Panc1 (cell line): ENCODE data around the gene CCDC12. TPM values are rescaled to one million over a fixed set of nuclear protein-coding genes. Genes with fewer than 3 reads are reported as not detected.

Experiments used
- ATAC-seq: fragments of 200-7000 bp; cut with Tn5 transposase; 2 replicates; pipeline ENCODE4 v1.9.1; 2020; ENCODE audit warnings: mild to moderate bottlenecking, moderate library complexity
- BruUV-seq: library from RNA; stranded (reverse); fragments of 400-500 nt; replicated peaks from 2 replicates; lab custom pipeline; 2021; lab: Mats Ljungman, UMichigan
- CTCF ChIA-PET: fragments of 300-600 bp; sonication (Branson Sonifier 250); formaldehyde crosslinking; loops from one replicate; lab custom pipeline; 2022; ENCODE audit warnings: antibody characterized with exemption; lab: Charles Lee
- POLR2A ChIA-PET: fragments of 300-600 bp; sonication (Branson Sonifier 250); formaldehyde crosslinking; loops from one replicate; lab custom pipeline; 2022; ENCODE audit warnings: antibody characterized with exemption; lab: Charles Lee
- DNase-seq: peaks from one replicate; pipeline ENCODE4 v3.0.0-alpha.2; 2010; ENCODE audit warnings: low read depth, low spot score
- H3K27ac ChIP-seq: 2 replicates; pipeline ENCODE4 v1.5.1; 2011; ENCODE audit warnings: mild to moderate bottlenecking, low read length, inconsistent platforms
- H3K27me3 ChIP-seq: fragments of 200-500 bp; sonication (Bioruptor generic); 2 replicates; pipeline ENCODE4 v1.6.0; 2014; ENCODE audit warnings: low read length, inconsistent platforms; ENCODE audit not compliant: control insufficient read depth, insufficient read depth
- H3K36me3 ChIP-seq: fragments of 200-500 bp; sonication (Bioruptor generic); 2 replicates; pipeline ENCODE4 v1.5.1; 2014; ENCODE audit warnings: inconsistent platforms, mild to moderate bottlenecking, low read length, moderate library complexity; ENCODE audit not compliant: control insufficient read depth, insufficient read depth
- H3K4me1 ChIP-seq: 2 replicates; pipeline ENCODE4 v1.5.1; 2011; ENCODE audit warnings: inconsistent platforms, mild to moderate bottlenecking, low read length, moderate library complexity; ENCODE audit not compliant: control insufficient read depth, insufficient read depth
- H3K4me3 ChIP-seq, 2 experiments: 2 replicates each; pipeline ENCODE4 v1.5.1; 2011 to 2012; ENCODE audit warnings: low read depth in 2 of 2, low read length in 2 of 2, mild to moderate bottlenecking in 2 of 2, inconsistent platforms in 1 of 2, moderate library complexity in 1 of 2
- H3K9me3 ChIP-seq: fragments of 200-500 bp; sonication (Bioruptor generic); 2 replicates; pipeline ENCODE4 v1.5.1; 2014; ENCODE audit warnings: low read depth, mild to moderate bottlenecking, inconsistent platforms, low read length, moderate library complexity; ENCODE audit not compliant: control insufficient read depth, insufficient read depth
- CTCF ChIP-seq: fragments of 450-650 bp; IDR thresholded peaks from 2 replicates; pipeline ENCODE4 v1.5.1; 2017; ENCODE audit warnings: mild to moderate bottlenecking
- POLR2AphosphoS5 ChIP-seq: IDR thresholded peaks from 2 replicates; pipeline ENCODE4 v1.6.1; 2012; ENCODE audit warnings: mild to moderate bottlenecking, low read depth, low read length, moderate library complexity
- SIN3A ChIP-seq: IDR thresholded peaks from 2 replicates; pipeline ENCODE4 v1.6.1; 2012; ENCODE audit warnings: low read depth, mild to moderate bottlenecking, low read length, moderate library complexity, borderline replicate concordance; ENCODE audit not compliant: insufficient read depth
- TCF7L2 ChIP-seq: IDR thresholded peaks from 2 replicates; pipeline ENCODE4 v1.6.1; 2011; ENCODE audit warnings: mild to moderate bottlenecking, low read depth, low read length, inconsistent platforms
- in situ Hi-C: cut with HindIII; loops from 2 replicates; pipeline ENCODE4 v1.10.0; 2016; ENCODE audit warnings: low sequenced_read_pairs, low pct_unique_long_range_greater_than_20kb
- intact Hi-C: fragments of 100-400 bp; cut with micrococcal nuclease; formaldehyde crosslinking; loops from one replicate; pipeline ENCODE4 v1.10.0; 2022; ENCODE audit not compliant: unreplicated experiment
- total RNA-seq: library from RNA; stranded (reverse); gene quantifications from one replicate; pipeline ENCODE4 v1.2.1, GENCODE V29; 2021; ENCODE audit not compliant: unreplicated experiment
- TF ChIP-seq, protein P1 (sequence below), 2 experiments: IDR thresholded peaks; 2 replicates each; pipeline ENCODE4 v1.6.1; 2011 to 2012; ENCODE audit warnings: low read depth in 2 of 2, control low read depth in 1 of 2, low read length in 1 of 2, mild to moderate bottlenecking in 1 of 2, moderate library complexity in 1 of 2; ENCODE audit not compliant: insufficient read depth in 1 of 2

The CCDC12 gene
- total RNA-seq, 1 experiment from 2014 or later = 35.5 TPM

DNA sequence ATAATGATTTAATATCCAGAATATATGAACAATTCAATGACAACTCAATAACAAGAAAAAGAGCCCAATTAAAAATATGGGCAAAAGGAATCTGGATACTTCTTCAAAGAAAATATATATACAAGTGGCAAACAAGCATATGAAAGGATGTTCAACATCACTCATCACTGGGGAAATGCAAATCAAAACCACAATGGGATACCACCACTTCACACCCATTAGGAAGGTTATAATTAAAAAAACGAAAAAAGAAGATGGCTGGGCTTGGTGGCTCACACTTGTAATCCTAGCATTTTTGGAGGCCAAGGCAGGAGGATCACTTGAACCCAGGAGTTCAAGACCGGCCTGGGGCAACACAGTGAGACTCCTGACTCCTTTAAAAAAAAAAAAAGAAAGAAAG, 4.1 kb downstream of the CCDC12 start:
- intact Hi-C loops = no loop called here
- H3K4me3 ChIP-seq = no peak overlapping the region
- H3K36me3 ChIP-seq = no peaks in the 10 kb centered on the region; the same call in none of the 2 replicates
- in situ Hi-C loops = no loop called here
- CTCF ChIA-PET = no interaction called here
- POLR2A ChIA-PET = interaction anchor here (0.7 kb wide), 1 partner anchor 1552 kb away, joined by 5 read pairs; no protein-coding TSS in a partner anchor
- H3K4me1 ChIP-seq = peaks cover 23% of the 10 kb centered on the region
- TF ChIP-seq TCF7L2 (no peak), CTCF (no peak), POLR2AphosphoS5 (no peak), SIN3A (no peak)
- TF ChIP-seq, protein P1, sequence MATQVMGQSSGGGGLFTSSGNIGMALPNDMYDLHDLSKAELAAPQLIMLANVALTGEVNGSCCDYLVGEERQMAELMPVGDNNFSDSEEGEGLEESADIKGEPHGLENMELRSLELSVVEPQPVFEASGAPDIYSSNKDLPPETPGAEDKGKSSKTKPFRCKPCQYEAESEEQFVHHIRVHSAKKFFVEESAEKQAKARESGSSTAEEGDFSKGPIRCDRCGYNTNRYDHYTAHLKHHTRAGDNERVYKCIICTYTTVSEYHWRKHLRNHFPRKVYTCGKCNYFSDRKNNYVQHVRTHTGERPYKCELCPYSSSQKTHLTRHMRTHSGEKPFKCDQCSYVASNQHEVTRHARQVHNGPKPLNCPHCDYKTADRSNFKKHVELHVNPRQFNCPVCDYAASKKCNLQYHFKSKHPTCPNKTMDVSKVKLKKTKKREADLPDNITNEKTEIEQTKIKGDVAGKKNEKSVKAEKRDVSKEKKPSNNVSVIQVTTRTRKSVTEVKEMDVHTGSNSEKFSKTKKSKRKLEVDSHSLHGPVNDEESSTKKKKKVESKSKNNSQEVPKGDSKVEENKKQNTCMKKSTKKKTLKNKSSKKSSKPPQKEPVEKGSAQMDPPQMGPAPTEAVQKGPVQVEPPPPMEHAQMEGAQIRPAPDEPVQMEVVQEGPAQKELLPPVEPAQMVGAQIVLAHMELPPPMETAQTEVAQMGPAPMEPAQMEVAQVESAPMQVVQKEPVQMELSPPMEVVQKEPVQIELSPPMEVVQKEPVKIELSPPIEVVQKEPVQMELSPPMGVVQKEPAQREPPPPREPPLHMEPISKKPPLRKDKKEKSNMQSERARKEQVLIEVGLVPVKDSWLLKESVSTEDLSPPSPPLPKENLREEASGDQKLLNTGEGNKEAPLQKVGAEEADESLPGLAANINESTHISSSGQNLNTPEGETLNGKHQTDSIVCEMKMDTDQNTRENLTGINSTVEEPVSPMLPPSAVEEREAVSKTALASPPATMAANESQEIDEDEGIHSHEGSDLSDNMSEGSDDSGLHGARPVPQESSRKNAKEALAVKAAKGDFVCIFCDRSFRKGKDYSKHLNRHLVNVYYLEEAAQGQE (IDR thresholded peaks at IDR 0.05; ENCODE audit: insufficient read depth in 1 of 2, low read depth in 2 of 2, low read length in 1 of 2) = no peak
- ATAC-seq = no peak
- no peaks in the 10 kb centered on the region for H3K9me3 ChIP-seq
- TSS peak; percentile 45 for BruUV-seq
- DNase-seq = no peak
- H3K27me3 ChIP-seq = no peaks in the 10 kb centered on the region
- H3K27ac ChIP-seq = no peak overlapping the region

DNA sequence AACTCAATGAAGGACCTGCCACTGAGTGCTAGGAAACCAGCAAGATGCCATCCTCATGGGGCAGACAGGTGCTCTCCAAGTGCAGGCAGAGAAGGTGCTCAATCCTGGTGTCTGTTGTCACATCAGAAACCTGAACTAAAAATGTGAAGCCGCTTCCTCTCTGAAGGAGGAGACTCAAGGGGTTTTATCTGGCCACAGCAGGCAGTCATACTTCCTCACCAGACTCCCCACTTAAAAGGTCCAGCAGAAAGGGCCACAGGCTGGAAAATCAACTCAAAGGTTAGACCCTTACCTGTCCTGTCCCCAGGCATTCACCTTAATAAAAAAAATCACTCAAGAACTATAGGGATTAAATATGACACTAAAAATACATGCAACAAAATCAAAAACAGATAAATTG, 4.8 kb downstream of the CCDC12 start:
- in situ Hi-C loops (no loop called here), intact Hi-C loops (no loop called here)
- Histone ChIP-seq H3K36me3 (no peaks in the 10 kb centered on the region; the same call in none of the 2 replicates), H3K4me1 (peaks cover 25% of the 10 kb centered on the region), H3K4me3 (no peak overlapping the region), H3K27me3 (no peaks in the 10 kb centered on the region), H3K27ac (no peak overlapping the region), H3K9me3 (no peaks in the 10 kb centered on the region)
- no peak for ATAC-seq
- no TSS peak for BruUV-seq
- DNase-seq = no peak
- TF ChIP-seq POLR2AphosphoS5 (no peak), TCF7L2 (no peak), CTCF (no peak), SIN3A (no peak)
- TF ChIP-seq, protein P1 (IDR thresholded peaks at IDR 0.05; ENCODE audit: insufficient read depth in 1 of 2, low read depth in 2 of 2, low read length in 1 of 2) = no peak
- POLR2A ChIA-PET = no interaction called here
- CTCF ChIA-PET = no interaction called here
